A673 (cell line): Measurements from ENCODE around the gene KIF17.

Experiments used
- EZH2 ChIP-seq: fragments of 200-600 bp; sonication (generic); IDR thresholded peaks from 2 replicates; pipeline ENCODE4 v1.6.1; 2017; ENCODE audit warnings: borderline replicate concordance, low read depth, mild to moderate bottlenecking, mixed read lengths, antibody characterized with exemption, low read length; ENCODE audit not compliant: poor library complexity, severe bottlenecking
- TF ChIP-seq, protein P1 (sequence below): fragments of 300-800, 200-600 bp; sonication (generic); conservative IDR thresholded peaks from 2 replicates; pipeline ENCODE4 v1.5.1; 2017; ENCODE audit warnings: low read depth, mild to moderate bottlenecking, antibody characterized with exemption, low read length, moderate library complexity, mixed read lengths

DNA sequence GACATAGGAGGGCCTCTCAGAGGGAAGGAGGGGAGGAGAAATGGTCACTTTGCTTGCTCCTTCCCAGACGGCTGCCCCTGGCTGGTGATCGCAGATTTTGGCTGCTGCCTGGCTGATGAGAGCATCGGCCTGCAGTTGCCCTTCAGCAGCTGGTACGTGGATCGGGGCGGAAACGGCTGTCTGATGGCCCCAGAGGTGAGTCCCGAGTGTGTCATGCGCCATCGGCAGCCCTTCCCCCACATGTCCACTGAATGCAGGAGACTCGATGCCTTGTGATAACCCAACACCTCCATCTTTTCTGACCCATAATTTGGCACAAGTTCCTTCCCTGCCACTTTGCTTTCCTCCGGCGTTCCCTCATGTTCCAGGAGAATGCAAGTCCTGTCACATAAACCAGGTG lies 69.4 kb downstream of the KIF17 start:
- no peak for TF ChIP-seq EZH2
- TF ChIP-seq, protein P1, sequence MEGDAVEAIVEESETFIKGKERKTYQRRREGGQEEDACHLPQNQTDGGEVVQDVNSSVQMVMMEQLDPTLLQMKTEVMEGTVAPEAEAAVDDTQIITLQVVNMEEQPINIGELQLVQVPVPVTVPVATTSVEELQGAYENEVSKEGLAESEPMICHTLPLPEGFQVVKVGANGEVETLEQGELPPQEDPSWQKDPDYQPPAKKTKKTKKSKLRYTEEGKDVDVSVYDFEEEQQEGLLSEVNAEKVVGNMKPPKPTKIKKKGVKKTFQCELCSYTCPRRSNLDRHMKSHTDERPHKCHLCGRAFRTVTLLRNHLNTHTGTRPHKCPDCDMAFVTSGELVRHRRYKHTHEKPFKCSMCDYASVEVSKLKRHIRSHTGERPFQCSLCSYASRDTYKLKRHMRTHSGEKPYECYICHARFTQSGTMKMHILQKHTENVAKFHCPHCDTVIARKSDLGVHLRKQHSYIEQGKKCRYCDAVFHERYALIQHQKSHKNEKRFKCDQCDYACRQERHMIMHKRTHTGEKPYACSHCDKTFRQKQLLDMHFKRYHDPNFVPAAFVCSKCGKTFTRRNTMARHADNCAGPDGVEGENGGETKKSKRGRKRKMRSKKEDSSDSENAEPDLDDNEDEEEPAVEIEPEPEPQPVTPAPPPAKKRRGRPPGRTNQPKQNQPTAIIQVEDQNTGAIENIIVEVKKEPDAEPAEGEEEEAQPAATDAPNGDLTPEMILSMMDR, result no peak
